ENCODE measurements around the gene FKBP7.
"Not testable (repeated sequence)": the region's sequence is repeated elsewhere in the genome, so short reads cannot be mapped to it uniquely, and the experiment has no call there.

The FKBP7 gene

DNA sequence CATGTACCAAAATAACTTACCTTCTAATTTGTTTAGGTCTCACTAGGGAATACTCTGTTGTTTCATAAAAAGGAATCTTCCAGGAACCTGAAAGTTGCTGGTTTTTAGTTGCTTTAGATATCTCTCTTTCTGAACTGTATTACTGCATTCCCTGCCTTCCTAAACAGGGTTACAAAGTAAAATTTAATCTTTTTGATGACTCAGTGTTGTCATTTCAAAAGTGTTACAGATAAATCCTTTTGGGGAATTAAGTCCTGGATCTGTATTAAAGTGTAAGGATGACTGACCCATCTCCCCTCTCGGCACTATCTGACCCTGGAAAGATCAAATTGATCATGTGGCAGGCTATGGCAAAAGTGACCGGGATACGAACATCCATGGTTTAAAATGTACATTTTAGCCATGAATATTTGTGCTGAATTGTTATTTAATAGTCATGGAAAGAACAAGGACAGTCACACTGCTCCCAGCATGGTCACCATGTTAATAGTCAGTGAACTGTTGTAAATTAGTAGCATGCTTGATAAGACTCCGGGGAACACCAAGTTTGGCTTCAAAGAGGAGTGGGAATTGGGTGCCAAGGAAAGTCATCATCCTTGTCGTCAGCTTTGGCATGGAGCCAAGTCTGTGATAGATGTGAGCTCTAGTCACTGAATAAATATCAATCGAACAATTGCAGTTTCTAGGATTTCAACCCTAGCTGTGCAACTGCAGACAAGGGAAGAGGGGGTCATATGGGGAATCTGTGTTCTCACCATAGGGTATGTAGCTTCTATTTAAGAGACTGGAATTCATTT lies 6.0 kb upstream of the FKBP7 start:
- DNase-seq = no peak

DNA sequence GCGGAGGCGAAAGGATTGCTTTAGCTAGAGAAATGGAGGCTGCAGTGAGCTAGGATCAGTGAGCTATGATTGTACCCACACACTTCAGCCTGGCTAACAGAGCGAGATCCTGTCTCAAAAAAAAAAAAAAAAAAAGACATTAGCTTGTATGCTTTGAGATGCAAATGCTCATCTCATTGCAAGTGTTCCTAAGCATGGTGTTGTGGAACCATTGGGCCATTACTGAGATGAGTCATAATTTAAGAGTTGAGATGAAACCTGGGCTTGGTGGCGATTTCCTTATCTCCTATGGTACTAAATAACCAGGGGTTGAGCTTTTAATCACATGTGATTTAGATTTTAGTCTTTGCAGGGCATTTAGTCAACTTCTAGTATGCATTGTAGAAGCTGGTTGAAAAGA lies 4.0 kb upstream of the FKBP7 start:
- no peak for DNase-seq

DNA sequence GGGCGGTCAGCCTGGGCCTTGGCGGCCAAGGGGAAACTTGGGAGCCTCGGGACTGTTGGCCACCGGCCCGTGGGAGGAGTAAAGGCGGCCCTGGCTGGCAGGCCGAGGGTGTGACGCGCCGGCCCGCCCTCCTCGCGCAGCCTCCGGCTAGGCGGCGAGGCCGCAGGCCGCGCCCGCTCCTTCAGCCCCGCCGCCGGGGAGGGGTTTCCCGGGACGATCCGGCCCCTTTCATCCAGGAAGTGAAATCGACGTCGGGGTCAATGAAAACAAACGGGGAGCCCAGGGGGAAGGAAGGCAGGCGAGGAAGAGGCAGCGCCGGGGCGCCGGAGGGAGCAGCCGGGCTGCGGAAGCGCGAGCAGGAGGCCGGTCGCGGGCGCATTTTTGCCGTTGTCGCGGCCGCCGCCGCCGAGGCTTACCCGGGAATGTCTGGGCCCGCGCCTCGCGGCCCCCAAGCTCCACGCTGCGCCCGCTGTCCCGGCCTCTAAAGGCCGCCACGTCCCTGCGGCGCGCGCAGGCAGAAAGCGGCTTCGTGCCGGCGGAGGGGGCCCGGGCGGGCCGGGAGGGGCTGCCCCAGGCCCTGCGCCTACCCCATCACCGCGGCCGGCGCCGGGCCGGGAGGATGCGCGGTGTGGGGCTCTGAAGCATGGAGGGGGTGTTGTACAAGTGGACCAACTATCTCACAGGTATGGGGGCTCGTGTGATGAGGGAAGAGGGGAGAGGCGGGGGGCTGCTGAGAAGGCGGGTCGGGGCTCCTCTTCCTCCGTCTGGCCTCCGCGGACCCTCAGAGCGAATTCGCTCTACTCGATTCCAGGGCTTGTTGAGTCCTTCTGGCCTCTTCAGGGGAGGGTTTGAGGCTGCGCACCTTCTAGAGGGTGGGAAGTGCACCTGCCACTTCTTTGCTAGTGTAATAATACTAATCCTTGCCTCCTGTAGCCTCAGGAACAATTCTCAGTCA lies 2.1 kb upstream of the FKBP7 start, which contains the start of gene PLEKHA3:
PLEKHA3 (plus strand) TSS at position 231 of the 955 bp plus-strand sequence; CDS start at position 644, 413 bp downstream.
- DNase-seq = peak; percentile 73

DNA sequence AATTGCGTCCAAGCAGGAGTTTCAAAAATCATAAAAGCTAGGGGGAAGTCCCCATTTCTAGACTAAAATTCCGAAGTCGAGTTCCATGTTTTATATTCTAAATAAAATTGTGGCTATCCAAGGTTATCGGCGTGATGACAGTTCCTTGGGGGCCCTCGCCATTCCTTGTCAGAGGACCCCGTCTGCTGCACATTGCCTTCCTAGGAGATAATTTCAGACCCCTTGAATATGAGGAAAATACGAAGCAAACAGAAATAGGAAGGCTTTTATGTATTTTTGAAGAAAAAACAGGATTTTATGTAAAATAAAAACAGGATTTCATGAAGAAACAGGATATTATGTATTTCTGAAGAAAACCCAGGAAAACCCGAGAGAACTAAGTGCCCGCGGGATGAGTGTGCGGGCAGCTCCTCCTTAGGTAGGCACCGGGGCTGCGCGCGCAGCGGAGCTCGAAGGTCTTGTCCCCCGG lies 1.4 kb upstream of the FKBP7 start:
- no peak for DNase-seq

DNA sequence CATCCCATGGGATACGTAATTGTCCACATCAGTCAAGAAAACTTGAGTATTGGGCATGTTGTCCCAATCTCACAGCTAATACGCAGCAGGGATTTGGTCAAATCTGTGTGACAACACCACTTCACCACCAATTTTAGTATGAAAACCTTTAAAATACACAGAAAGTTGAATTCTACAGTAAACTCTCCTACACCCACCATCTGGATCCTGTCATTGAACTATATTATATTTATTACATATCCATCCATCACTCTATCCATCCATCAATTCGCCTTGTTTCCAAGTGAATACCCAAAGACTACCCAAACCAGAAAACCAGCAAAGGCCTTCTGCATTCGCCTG lies 846 bp upstream of the FKBP7 start:
- DNase-seq = no peak

DNA sequence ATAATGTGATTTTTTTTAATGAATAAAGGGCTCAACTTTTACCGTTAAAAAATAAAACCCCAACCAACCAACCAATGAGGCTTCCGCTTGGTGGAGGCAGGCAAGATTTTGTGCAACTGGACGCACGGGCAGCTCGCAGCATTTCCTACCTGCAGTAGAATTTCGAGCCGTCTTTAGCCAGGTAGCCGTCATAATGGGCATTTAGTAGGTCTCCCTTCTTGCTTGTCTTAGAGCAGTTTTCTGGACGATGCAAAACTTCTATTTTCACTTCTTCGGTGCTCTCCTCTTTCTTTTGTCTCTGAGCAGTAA lies 316 bp downstream of the FKBP7 start:
- DNase-seq = no peak

DNA sequence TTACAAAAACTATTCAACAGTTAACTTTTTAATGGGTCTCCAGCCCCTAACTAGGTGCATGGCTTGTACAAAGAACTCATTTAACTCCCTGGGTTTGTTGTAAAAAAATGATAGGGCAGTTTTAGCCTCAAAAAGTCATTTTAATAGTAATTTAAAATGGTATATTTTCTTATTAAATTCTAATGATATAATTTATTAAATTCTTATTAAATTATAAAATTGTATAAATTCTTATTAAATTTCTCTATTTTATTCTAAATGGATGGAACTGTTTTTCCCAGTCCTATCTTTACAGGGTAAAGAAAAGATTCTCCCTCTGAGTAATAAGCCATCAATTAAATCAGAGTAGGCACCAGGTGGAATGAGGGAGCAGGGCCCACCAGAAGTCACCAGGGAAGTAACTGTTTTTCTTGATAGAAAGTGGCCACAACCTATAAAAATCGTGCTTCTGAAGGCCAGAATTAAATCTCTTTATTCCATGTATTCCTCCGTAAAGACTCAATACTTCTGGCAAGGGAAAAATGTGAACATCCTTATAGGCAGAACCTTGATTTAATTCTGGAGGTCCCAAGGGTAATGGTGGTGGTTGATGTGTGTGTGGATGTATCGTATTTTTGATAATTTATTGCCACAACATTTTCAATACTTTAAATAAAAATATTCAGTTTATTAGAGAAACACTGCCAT lies 814 bp downstream of the FKBP7 start:
- no peak for DNase-seq

DNA sequence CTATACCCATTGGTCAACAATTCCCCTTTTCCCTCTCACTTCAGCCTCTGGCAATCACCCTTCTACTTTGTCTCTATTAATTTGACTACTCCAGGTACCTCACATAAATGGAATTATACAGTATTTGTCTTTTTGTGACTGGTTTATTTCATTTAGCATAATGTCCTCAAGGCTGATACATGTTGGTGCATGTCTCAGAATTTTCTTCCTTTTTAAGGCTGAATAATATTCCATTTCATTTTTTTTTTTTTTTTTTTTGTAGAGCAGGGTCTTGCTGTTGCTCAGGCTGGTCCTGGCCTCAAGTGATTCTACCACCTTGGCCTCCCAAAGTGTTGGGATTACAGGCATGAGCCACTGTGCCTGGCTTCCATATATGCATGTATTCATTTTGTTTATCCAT lies 1.9 kb downstream of the FKBP7 start:
- no peak for DNase-seq

DNA sequence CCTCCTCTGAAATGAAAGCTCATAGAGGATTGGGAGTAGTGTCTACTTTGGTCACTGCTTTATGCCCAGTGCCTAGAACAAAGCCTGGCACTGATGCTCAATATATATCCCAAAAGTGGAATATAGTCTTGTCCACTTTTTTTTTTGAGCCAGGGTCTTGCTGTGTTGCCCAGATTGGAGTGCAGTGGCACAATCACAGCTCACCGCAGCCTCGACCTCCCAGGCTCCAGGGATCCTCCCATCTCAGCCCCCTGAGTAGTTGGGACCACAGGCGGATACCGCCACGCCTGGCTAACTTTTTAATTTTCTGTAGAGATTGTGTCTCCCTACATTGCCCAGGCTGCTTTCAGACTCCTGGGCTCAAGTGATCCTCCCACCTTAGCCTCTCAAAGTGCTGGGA lies 3.8 kb downstream of the FKBP7 start:
- no peak for DNase-seq

DNA sequence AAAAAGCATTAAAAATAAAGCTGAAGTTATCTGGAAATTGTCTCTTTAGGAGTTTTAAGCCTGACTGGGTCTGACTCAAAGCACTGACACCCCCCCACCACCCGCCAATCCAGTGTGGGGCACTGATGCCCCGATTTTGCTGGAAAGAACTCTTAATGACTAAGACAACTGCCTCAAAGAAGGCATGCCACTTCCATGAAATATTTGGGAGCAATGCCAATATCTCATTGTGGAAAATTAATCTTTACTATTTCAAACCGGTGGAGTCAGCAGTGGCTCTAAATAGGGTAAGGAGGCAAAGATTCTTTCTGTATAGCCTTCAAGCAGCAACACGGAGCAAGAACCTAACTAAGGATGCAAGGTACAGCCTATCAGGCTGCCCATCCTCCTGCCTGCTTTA lies 4.5 kb downstream of the FKBP7 start:
- DNase-seq = no peak

DNA sequence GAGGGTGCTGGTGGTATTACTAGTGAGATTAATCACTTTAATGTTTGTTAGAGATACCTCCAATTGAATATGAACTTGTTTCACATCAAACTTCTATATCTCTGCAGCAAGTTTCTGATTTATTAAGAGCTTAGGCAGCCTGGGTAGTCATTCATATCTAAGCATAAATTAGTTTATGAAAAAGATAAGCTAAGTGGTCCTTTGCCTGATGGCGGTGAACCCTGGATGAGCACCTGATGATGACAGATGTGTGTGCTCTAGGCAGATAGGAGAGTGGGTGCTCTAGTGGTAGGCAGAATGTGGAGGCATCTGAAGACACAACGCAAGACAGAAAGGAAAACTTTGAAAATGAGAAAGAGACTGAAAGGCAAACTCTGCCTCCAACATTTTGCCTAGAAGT lies 5.0 kb downstream of the FKBP7 start:
- DNase-seq = no peak

DNA sequence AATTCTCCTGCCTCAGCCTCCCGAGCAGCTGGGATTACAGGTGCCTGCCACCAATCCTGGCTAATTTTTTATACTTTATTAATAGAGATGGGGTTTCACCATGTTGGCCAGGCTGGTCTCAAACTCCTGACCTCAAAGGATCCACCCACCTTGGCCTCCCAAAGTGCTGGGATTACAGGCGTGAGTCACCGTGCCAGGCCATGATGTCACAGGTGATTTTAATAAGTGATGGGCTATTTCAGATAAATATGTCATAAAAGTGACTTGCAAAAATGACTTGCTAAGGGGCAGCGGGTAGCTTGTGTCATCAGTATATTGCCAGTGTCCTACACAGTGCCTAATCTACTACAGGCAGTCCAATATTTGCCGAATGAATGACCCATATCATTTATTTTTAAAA lies 7.1 kb downstream of the FKBP7 start:
- not testable (repeated sequence) for DNase-seq

DNA sequence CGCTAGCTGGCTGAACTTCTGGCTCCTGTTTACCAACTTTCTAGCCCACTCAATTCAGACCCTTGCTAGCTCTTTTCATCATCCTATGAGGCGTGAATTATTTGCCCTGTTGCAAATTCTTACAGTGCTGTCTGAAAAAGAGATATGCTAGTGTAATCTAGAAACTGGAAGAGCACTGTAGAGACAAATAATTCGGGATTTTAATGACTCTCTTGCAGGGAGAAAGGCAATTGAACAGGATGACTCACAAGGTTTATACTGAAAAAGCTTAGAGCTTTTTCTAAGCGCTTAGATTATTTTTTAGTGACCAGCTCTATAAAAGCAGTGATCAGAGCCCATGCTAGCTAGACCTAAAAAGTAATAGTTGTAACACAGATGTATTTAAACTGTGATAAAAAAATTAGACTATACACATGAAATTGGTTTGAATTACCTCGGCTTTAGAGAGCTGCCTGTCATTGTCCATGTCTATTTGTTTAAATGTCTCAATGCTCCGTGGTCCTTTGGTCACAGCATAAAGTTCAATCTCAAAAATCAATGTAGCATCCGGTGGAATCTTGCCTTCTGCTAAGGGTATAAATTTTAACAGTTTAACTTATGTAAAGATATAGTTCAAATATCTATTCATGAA lies 9.1 kb downstream of the FKBP7 start:
- no peak for DNase-seq

DNA sequence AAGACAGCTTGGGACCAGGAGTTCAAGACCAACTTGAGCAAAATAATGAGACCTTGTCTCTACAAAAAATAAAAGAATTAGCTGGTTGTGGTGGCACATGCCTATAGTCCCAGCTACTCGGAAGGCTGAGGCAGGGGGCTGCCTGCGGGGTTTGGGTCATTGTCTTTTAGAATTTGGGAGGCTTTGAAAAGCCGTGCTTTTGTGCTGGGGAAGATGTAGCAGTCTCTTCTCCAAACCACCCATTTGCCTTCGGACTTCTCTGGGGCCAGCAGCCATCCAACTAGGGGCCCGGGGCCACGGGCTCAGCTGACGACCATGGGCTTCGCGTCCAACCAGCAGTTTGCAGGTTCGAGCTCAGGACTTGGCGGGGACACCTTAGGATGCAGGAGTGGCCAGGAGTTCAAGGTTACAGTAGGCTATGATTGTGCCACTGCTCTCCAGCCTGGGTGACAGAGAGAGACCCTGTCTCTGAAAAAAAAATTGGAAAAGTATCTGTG lies 21.0 kb downstream of the FKBP7 start:
- no peak for DNase-seq

DNA sequence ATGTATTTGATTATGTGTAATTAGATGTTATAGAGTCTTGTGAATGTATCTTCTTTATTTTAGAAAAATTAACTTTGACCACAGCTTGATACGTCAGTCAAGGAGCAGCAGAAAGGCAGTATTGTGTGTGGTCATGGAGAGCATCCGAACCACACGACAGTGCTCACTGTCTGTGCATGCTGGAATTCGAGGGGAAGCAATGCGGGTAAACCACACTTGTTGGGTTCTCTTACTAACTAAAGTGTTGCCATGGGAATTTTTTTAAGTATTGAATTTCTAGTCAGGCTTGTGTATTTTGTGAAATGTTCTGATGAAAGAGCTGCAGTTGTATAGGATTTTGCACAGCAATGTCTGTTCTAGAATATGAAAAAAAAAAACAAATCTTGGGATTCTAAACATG lies 22.5 kb downstream of the FKBP7 start:
- no peak for DNase-seq

DNA sequence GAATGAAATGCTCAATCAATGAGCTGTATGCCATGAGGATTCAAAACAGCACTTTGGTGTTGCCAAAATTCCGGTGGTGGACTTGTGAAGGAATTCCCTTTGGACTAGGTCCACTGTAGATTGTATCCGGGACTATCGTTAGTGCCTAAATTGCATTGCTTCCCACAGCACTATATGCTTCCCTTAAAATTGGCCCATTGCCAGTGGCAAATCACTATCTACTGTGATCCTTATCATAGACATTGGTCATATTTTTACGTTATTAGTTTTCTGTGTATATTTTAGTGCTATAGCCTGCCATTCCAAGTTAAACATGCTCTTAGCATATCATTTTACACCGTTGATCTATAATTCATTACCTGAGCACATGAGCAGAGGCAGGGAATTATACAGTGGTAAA lies 25.5 kb downstream of the FKBP7 start:
- DNase-seq = no peak

DNA sequence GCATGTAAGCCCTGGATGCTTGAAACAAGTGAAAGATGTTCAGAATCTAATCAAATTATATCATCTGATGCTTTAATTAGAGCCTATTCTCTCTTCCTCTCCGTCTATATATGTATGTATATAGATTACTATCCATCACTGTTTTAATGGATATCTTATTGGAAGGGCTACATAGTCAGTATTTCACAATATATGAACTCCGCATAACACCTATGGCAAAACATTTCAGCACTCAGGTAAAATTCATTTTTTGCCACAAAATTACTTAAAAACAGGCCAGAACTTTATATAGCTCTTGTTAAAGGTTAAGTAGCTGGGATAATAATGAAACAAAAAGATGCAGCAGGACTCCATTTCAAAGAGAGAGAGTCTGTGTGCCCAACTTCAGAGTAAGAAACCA lies 26.1 kb downstream of the FKBP7 start:
- no peak for DNase-seq

DNA sequence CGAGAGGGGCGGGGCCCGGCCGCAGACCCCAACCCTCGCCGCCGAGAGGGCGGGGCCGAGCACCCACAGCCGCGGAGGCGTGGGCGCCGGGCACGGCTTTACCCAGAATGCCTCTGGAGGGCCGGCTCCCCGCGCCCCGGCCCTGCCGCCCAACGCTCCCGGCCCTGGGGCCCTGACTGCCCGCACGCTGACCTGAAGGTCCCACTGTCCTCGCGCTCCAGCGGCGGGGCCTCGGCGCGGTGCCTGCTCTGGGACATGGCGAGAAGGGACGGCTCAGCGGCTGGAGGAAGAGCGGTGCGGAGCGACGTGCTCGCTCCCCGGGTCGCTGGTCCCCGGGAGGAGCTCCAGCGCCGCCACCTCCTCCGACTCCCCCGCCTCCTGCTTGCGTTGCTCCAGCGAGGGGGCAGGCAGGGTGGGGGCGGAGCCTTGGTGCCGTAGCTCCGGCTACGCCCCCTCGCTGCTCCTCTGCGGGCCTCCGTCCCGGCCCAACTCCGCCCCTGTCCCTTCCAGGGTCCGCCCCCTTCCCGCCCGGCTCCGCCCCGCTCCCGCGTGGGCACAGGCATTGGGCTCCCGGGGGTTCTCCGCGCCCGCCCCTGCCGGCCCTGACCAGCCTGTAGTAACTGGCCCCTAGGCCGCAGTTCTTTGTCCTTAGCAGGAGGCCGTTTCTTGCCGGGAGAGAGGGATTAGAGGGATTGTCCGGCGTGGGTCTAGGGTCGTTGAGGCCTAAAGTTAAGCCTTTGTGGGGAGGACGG lies 27.4 kb downstream of the FKBP7 start, which contains the start of the genes PJVK and PRKRA:
PJVK (plus strand) TSS at position 605 of the 752 bp plus-strand sequence. CDS start 2,032 bp downstream, outside the sequence.
PRKRA (minus strand) TSS at position 402 of the 752 bp plus-strand sequence; CDS start at position 257, 145 bp downstream.
- DNase-seq = peak; percentile 94

DNA sequence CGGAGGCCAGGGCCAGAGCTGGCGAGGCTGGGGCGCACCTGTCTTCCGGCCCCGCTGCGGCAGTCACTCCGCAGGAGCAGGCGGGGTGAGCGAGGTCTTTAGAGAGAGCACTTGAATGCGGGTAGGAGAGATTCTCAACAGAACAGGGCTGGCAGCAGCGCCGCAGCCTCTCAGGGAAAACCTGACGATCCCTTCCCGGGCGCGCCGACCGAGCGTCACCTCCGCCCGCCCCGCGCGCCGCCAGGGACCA lies 28.0 kb downstream of the FKBP7 start:
- DNase-seq = peak; percentile 85

DNA sequence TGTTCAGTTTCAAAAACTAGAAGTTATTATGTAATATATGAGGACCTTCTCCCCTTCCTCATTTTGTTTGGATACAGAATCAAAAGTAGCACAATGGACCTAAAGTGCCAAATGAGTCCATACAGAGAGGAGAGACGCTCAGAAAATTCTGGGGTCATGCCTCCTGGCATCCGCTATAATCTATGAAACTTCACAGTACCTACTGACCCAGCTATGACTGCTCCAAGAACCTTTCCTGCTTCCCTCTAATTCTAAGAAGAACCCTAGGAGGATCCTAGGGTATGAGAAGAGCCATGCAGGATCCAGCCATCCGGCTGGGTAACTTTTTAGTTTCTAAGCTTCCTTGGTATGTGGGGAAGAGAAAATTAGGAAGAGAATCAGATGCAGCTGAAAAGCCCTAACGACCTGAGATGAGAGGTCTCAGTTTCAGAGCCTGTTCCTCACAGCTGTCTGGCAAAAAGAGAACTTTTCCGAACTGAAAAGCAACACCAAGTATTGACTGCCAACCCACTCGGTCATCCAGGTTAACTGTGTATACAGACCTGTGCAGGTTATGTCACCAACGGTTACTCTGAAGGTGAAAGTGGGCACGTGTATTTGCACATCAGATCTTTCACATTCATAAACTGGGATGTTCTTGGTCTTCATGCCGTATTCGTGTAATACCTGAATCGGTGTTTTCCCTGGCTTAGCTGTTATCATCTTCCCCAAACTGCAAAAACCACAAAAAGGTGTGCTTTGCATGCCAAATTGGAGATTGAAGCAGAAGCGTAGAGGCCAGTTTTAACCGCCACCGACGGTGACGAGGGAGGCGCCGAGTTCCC lies 28.5 kb downstream of the FKBP7 start:
- DNase-seq = no peak
